ENCODE data around the gene EEF1E1.
A peak's percentile ranks its signal among the peaks of the same experiment; 100 is the strongest.

EEF1E1 gene

GRCh38 chr6:8079126-8079525, 23.2 kb downstream of the EEF1E1 start:
- Histone ChIP-seq H3K27me3 (ENCODE audit: insufficient read depth, poor library complexity, severe bottlenecking) (no peaks in the 10 kb centered on the region), H3K27ac (replicated peaks) (no peak overlapping the region), H3K4me3 (replicated peaks; ENCODE audit: insufficient read depth, low read length) (no peak overlapping the region)
- TF ChIP-seq GABPA (IDR thresholded peaks at IDR 0.05; ENCODE audit: low read depth), result no peak
- no peak for TF ChIP-seq CTCF (IDR thresholded peaks at IDR 0.05; ENCODE audit: insufficient read depth, low read length)
- no peak for TF ChIP-seq REST (IDR thresholded peaks at IDR 0.05; ENCODE audit: insufficient replicate concordance, low read depth)
- no peak for TF ChIP-seq POLR2AphosphoS5 (IDR thresholded peaks at IDR 0.05; ENCODE audit: low read depth)
- no peak for TF ChIP-seq SPI1 (IDR thresholded peaks at IDR 0.05; ENCODE audit: borderline replicate concordance, low read depth)
- DNase-seq (ENCODE audit: low read depth in 1 of 2, low spot score in 1 of 2), result no peak

GRCh38 chr6:8077991-8078390, 24.4 kb downstream of the EEF1E1 start:
- no peak for DNase-seq (ENCODE audit: low read depth in 1 of 2, low spot score in 1 of 2)
- no peak overlapping the region for H3K27ac ChIP-seq (replicated peaks)
- TF ChIP-seq SPI1 (IDR thresholded peaks at IDR 0.05; ENCODE audit: borderline replicate concordance, low read depth), result no peak
- no peak for TF ChIP-seq GABPA (IDR thresholded peaks at IDR 0.05; ENCODE audit: low read depth)
- TF ChIP-seq POLR2AphosphoS5 (IDR thresholded peaks at IDR 0.05; ENCODE audit: low read depth), result no peak
- no peak for TF ChIP-seq CTCF (IDR thresholded peaks at IDR 0.05; ENCODE audit: insufficient read depth, low read length)
- TF ChIP-seq REST (IDR thresholded peaks at IDR 0.05; ENCODE audit: insufficient replicate concordance, low read depth), result no peak
- H3K27me3 ChIP-seq (ENCODE audit: insufficient read depth, poor library complexity, severe bottlenecking), result no peaks in the 10 kb centered on the region
- H3K4me3 ChIP-seq (replicated peaks; ENCODE audit: insufficient read depth, low read length), result no peak overlapping the region

- Histone ChIP-seq H3K27ac (replicated peaks) (peak overlapping the region; percentile 54), H3K27me3 (ENCODE audit: insufficient read depth, poor library complexity, severe bottlenecking) (no peaks in the 10 kb centered on the region), H3K4me3 (replicated peaks; ENCODE audit: insufficient read depth, low read length) (no peak overlapping the region)
- TF ChIP-seq REST (IDR thresholded peaks at IDR 0.05; ENCODE audit: insufficient replicate concordance, low read depth) (no peak), SPI1 (IDR thresholded peaks at IDR 0.05; ENCODE audit: borderline replicate concordance, low read depth) (no peak)
- no peak for DNase-seq (ENCODE audit: low read depth in 1 of 2, low spot score in 1 of 2)
These were observed 26.6 kb downstream of the EEF1E1 start for GRCh38 chr6:8075704-8076103.

- DNase-seq (ENCODE audit: low read depth in 1 of 2, low spot score in 1 of 2), result peak in 1 of 2 experiments; percentile 38
- H3K4me3 ChIP-seq (replicated peaks; ENCODE audit: insufficient read depth, low read length), result no peak overlapping the region
- H3K27me3 ChIP-seq (ENCODE audit: insufficient read depth, poor library complexity, severe bottlenecking), result no peaks in the 10 kb centered on the region
- TF ChIP-seq REST (IDR thresholded peaks at IDR 0.05; ENCODE audit: insufficient replicate concordance, low read depth), result no peak
- TF ChIP-seq CTCF (IDR thresholded peaks at IDR 0.05; ENCODE audit: insufficient read depth, low read length), result no peak
- H3K27ac ChIP-seq (replicated peaks), result peak overlapping the region; percentile 54
These were observed 27.2 kb downstream of the EEF1E1 start for GRCh38 chr6:8075185-8075584.
